Activated CD8-positive, alpha-beta memory T cell treated with anti-CD3 and anti-CD28 coated beads for 24 hours (primary cell): ENCODE data around the gene HSPA12A.
"Not testable (repeated sequence)": the region's sequence is repeated elsewhere in the genome, so short reads cannot be mapped to it uniquely, and the experiment has no call there.

Experiments
- DNase-seq: peaks from one replicate; pipeline ENCODE4 v3.0.0-alpha.2; 2020

Gene HSPA12A

GRCh38 chr10:116715839-116716377, 26.5 kb downstream of the HSPA12A start:
- no peak for DNase-seq

- no peak for DNase-seq
Measured at GRCh38 chr10:116715341-116715740, 27.0 kb downstream of the HSPA12A start.

DNA sequence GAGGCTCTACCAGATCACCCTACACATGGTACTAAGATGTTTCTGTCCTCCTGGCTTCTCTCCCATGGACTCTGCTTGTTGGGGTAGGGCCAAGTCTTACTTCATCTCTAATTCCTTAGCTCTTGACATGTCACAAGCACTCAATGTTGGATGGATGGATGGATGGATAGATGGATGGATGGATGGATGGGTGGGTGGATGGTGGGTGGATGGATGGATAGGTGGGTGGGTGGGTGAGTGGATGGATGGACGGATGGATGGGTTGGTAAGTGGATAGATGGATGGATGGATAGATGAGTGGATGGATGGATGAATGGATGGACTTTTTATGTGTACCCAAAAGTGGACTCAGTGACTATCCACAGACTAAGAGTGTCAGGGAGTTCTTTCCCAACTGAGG, 28.5 kb downstream of the HSPA12A start:
- no peak for DNase-seq

GRCh38 chr10:116712989-116713543, 29.3 kb downstream of the HSPA12A start:
- no peak for DNase-seq

- no peak for DNase-seq
Measured at GRCh38 chr10:116712519-116712918, 29.8 kb downstream of the HSPA12A start.

DNA sequence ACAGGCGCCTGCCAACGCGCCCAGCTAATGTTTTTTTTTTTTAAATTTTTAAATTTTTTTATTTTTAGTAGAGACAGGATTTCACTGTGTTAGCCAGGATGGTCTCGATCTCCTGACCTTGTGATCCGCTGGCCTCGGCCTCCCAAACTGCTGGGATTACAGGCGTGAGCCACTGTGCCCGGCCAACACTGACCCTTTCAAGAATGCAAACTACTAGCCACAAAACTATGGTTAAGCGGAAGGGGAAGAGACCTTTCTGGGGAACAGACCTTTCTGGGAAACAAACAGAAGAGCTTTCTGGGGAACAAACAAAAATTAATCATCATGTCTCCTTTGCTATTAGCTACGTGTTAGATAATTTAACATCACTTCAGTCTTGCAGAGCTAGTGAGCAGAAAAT, 30.6 kb downstream of the HSPA12A start:
- DNase-seq, result not testable (repeated sequence)

DNA sequence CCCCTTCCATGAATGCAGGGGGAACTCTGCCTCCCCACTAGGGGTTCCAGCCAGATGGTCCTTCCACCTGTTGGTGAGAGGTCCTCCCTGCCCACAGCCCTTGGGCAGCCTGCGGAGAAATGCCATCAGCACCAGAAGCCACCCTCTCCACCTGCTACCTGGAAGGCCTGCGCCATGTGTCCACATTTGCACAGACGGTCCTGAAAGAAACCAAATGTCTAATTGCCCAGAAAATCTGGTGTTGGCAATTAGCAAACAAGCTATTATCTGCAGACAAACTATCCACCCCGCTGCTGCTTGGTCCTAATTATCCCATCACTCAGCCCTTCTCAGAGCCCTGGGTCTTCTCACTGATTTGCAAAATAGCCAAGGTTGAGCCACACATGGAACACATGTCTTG, 32.3 kb downstream of the HSPA12A start:
- no peak for DNase-seq

DNA sequence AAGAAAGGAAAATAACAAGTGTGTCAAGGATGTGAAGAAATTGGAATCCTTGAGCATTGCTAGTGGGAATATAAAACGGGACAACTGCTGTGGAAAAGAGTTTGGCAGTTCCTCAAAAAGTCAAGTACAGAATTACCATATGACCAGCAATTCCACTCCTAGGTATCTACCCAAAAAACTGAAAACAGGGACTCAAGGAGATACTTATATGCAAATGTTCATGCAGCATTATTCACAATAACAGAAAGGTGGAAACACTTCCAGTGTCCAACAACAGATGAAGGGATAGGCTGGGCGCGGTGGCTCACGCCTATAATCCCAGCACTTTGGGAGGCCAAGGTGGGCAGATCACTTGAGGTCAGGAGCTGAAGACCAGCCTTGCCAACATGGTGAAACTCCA, 33.5 kb downstream of the HSPA12A start:
- no peak for DNase-seq

DNA sequence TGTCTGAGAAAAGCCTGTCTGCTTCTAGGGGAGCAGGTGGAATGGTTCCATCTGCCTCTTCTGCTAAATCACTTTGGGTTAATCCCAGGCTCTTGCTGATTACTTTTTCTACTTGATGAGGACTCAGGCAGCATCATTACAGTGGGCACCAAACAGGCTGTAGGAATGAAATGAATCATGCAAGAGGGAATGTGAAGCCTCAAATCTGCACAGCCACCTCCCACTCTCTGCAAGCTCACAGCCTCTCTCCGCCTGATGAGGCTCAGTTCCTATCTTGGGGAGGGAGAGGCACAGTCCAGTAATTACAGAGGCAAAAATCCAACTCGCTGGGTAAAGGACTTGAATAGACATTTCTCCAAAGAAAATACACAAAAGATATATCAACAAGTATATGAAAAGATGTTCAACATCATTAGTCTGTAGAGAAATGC, 34.0 kb downstream of the HSPA12A start:
- DNase-seq, result no peak

GRCh38 chr10:116707981-116708380, 34.4 kb downstream of the HSPA12A start:
- no peak for DNase-seq

DNA sequence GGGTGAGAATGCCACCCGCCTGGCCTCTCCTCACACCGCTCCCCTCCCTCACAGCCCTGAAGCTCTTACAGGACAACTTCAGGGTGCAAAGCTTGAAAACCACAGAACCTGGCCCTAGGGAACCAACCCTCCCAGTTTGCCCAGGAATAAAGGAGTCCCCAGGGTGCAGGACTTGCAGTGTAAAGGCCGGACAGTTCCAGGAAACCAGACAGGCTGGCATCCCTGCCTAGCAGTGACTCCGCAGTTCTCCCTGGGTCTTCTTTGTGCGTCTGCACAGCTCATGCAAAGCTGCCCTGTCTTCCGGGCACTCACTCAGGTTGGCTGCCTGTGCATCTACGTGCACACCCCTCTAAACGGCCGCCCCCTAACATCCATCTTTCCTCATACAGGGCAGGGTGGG, 36.1 kb downstream of the HSPA12A start:
- no peak for DNase-seq

DNA sequence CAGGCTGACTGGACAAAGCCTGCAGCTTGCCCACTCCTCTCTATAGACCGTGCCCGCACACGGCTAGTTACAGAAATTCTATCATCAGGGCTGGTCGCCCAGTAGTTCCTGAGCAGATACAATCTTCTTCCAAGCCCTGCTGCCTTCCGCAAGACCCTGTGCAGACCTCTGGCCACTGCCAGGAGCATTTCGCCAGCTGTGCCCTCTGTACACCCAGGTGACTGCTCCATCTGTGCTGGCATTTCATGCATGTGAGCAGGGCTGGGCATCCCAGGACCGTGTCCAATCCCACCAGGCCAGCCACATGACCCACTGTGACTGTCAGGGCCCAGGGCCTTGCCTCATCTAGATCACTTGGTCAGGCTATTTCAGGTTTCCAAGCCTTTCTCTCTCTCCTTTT, 36.9 kb downstream of the HSPA12A start:
- DNase-seq, result no peak

DNA sequence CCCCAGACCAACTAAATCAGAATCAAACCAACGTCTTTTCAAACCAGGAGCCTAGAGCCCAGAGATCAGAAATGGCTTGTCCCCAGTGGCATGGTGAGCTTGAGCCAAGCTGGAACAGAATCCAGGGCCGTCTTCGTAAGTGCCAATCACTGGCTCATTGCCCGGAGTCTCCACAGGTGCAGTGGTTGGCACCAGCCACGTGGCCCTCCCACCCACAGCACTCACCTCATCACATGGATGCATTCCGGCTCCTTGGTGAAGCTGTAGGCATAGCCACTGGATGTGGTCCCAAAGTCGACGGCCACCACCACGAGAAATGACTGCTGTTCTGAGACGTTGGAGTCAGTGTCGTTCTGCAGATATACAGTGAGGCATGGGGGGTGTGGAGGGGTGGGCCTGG, 37.4 kb downstream of the HSPA12A start:
- no peak for DNase-seq

DNA sequence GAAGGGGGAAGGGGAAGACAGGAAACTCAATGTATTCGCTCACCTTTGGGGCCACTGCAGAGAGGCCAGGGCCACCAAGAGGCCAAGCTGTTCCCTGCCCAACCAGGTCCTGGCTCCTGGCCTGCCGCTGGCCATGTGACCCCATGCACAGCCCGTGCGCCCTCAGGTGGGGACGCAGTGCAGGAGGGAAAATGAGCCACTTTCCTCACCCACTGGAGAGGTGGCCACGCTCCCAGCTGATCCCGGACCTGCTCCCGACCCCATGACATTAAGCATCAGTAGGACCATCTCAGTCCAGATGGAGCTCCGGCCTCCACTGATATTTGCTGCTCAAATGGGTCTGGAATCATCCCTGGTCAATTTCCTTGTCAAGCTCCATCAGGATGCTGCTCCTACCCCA, 40.2 kb downstream of the HSPA12A start:
- no peak for DNase-seq

GRCh38 chr10:116699471-116700150, 42.8 kb downstream of the HSPA12A start:
- DNase-seq, result no peak

GRCh38 chr10:116699049-116699448, 43.3 kb downstream of the HSPA12A start:
- DNase-seq, result no peak

- DNase-seq, result no peak
Measured at GRCh38 chr10:116698364-116698763, 44.0 kb downstream of the HSPA12A start.

DNA sequence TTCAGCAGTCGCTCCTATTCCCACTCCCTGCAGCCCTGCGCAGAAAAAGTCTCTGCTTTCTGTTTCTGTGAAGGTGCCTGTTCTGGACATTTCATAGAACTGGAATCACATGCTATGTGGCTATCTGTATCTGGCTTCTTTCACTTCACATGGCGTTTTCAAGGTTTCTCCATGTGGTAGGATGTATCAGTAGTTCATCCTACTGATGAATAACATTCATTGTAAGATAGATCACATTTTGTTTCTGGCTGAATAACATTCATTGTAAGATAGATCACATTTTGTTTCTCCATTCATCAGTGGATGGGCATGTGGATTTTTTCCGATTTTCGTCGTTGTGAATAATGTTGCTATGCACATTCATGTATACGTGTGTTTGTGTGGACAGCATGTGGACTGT, 44.5 kb downstream of the HSPA12A start:
- DNase-seq, result no peak

DNA sequence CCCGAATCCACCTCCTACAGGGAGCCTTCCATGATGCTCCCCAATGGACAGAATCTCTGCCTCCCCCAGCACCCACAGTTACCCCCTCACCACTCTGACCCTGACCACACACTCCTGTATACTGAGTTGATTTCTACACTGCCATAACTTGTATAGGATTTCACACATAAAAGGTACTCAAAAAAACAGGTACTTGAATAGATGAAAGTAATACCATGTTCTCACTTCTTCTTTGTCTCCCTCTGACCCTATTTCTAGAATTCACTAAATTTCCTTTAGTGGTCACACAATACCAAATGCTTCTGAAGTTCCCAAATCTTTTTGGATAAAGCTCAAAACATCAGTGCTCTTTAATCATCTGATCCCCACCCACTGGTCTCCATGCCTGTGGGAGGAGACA, 45.4 kb downstream of the HSPA12A start:
- no peak for DNase-seq

DNA sequence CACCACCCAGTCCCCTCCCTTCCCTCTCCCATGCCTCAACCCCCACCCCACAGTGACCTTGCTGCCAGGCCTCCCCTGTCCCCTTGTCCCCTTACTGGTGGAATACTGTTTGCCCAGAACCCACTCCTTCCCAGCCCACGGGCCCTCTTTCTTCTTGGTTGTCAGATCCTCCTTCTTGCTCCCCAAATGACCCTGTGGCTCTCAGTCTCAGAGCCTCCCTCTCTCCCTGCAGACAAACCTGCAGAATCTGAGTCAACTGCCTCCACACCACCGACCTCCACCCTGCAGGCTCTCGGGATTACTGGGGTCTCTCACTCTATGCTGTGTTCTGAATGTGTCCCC, 47.5 kb downstream of the HSPA12A start:
- no peak for DNase-seq

GRCh38 chr10:116694243-116694926, 48.0 kb downstream of the HSPA12A start:
- DNase-seq, result no peak

- DNase-seq, result no peak
Measured at GRCh38 chr10:116692225-116692624, 50.1 kb downstream of the HSPA12A start.

- DNase-seq, result no peak
Measured at GRCh38 chr10:116691635-116692034, 50.7 kb downstream of the HSPA12A start.
